ENCODE measurements around the gene KRTAP10-2. TPM values are rescaled to one million over a fixed set of nuclear protein-coding genes. Genes with fewer than 3 reads are reported as not detected.

Gene KRTAP10-2
- total and polyA plus RNA-seq, 2 donors from 2014 or later = not detected

GRCh38 chr21:44509539-44509938 is 41.8 kb downstream of the KRTAP10-2 start:
- H3K36me3 ChIP-seq (ENCODE audit: control insufficient read depth in 2 of 3, insufficient read depth in 3 of 3, low read length in 3 of 3) = peaks cover 0 to 2% (median 0%) of the 10 kb centered on the region in 3 donors
- H3K9me3 ChIP-seq (ENCODE audit: control insufficient read depth in 2 of 3, insufficient read depth in 1 of 3, low read length in 3 of 3) = no peaks in the 10 kb centered on the region
- peaks cover 0 to 6% (median 0%) of the 10 kb centered on the region in 3 donors for H3K4me1 ChIP-seq (ENCODE audit: control insufficient read depth in 2 of 3, insufficient read depth in 2 of 3, low read depth in 1 of 3, low read length in 3 of 3)
- no peak overlapping the region for H3K9ac ChIP-seq (ENCODE audit: low read length in 3 of 3)
- H3K4me3 ChIP-seq (ENCODE audit: low read length in 3 of 3) = no peak overlapping the region
- intact Hi-C loops (cut with DNase I) = no loop called here
- TF ChIP-seq, protein P1, sequence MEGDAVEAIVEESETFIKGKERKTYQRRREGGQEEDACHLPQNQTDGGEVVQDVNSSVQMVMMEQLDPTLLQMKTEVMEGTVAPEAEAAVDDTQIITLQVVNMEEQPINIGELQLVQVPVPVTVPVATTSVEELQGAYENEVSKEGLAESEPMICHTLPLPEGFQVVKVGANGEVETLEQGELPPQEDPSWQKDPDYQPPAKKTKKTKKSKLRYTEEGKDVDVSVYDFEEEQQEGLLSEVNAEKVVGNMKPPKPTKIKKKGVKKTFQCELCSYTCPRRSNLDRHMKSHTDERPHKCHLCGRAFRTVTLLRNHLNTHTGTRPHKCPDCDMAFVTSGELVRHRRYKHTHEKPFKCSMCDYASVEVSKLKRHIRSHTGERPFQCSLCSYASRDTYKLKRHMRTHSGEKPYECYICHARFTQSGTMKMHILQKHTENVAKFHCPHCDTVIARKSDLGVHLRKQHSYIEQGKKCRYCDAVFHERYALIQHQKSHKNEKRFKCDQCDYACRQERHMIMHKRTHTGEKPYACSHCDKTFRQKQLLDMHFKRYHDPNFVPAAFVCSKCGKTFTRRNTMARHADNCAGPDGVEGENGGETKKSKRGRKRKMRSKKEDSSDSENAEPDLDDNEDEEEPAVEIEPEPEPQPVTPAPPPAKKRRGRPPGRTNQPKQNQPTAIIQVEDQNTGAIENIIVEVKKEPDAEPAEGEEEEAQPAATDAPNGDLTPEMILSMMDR (IDR thresholded peaks at IDR 0.05; ENCODE audit: borderline replicate concordance, extremely low read depth, insufficient read depth) = no peak
- no peaks in the 10 kb centered on the region for H3K27me3 ChIP-seq (ENCODE audit: control insufficient read depth, insufficient read depth, low read length)
- FAIRE-seq = no peak
- DNase-seq = peak in 1 of 5 donors; percentile 63
- H3K27ac ChIP-seq (ENCODE audit: low read depth in 2 of 2, low read length in 2 of 2) = no peak overlapping the region

GRCh38 chr21:44508711-44509445 is 42.4 kb downstream of the KRTAP10-2 start:
- H3K9me3 ChIP-seq (ENCODE audit: control insufficient read depth in 2 of 3, insufficient read depth in 1 of 3, low read length in 3 of 3) = no peaks in the 10 kb centered on the region
- TF ChIP-seq, protein P1 (IDR thresholded peaks at IDR 0.05; ENCODE audit: borderline replicate concordance, extremely low read depth, insufficient read depth) = no peak
- H3K4me3 ChIP-seq (ENCODE audit: low read length in 3 of 3) = no peak overlapping the region
- no peaks in the 10 kb centered on the region for H3K27me3 ChIP-seq (ENCODE audit: control insufficient read depth, insufficient read depth, low read length)
- peaks cover 0 to 6% (median 0%) of the 10 kb centered on the region in 3 donors for H3K4me1 ChIP-seq (ENCODE audit: control insufficient read depth in 2 of 3, insufficient read depth in 2 of 3, low read depth in 1 of 3, low read length in 3 of 3)
- no peak overlapping the region for H3K9ac ChIP-seq (ENCODE audit: low read length in 3 of 3)
- FAIRE-seq (no peak), DNase-seq (peak in 1 of 5 donors; percentile 64)
- intact Hi-C loops (cut with DNase I) = no loop called here
- peaks cover 0 to 2% (median 0%) of the 10 kb centered on the region in 3 donors for H3K36me3 ChIP-seq (ENCODE audit: control insufficient read depth in 2 of 3, insufficient read depth in 3 of 3, low read length in 3 of 3)
- H3K27ac ChIP-seq (ENCODE audit: low read depth in 2 of 2, low read length in 2 of 2) = no peak overlapping the region

GRCh38 chr21:44508426-44508710 is 42.9 kb downstream of the KRTAP10-2 start:
- no peak overlapping the region for H3K4me3 ChIP-seq (ENCODE audit: low read length in 3 of 3)
- TF ChIP-seq, protein P1 (IDR thresholded peaks at IDR 0.05; ENCODE audit: borderline replicate concordance, extremely low read depth, insufficient read depth) = no peak
- no peaks in the 10 kb centered on the region for H3K9me3 ChIP-seq (ENCODE audit: control insufficient read depth in 2 of 3, insufficient read depth in 1 of 3, low read length in 3 of 3)
- peaks cover 0 to 2% (median 0%) of the 10 kb centered on the region in 3 donors for H3K36me3 ChIP-seq (ENCODE audit: control insufficient read depth in 2 of 3, insufficient read depth in 3 of 3, low read length in 3 of 3)
- no peak for DNase-seq
- no peak overlapping the region for H3K9ac ChIP-seq (ENCODE audit: low read length in 3 of 3)
- H3K4me1 ChIP-seq (ENCODE audit: control insufficient read depth in 2 of 3, insufficient read depth in 2 of 3, low read depth in 1 of 3, low read length in 3 of 3) = peaks cover 0 to 6% (median 0%) of the 10 kb centered on the region in 3 donors
- no peak overlapping the region for H3K27ac ChIP-seq (ENCODE audit: low read depth in 2 of 2, low read length in 2 of 2)
- intact Hi-C loops (cut with DNase I) = no loop called here
- no peaks in the 10 kb centered on the region for H3K27me3 ChIP-seq (ENCODE audit: control insufficient read depth, insufficient read depth, low read length)
- FAIRE-seq = no peak
